ENCODE measurements around the gene GLP1R.

Gene GLP1R

DNA sequence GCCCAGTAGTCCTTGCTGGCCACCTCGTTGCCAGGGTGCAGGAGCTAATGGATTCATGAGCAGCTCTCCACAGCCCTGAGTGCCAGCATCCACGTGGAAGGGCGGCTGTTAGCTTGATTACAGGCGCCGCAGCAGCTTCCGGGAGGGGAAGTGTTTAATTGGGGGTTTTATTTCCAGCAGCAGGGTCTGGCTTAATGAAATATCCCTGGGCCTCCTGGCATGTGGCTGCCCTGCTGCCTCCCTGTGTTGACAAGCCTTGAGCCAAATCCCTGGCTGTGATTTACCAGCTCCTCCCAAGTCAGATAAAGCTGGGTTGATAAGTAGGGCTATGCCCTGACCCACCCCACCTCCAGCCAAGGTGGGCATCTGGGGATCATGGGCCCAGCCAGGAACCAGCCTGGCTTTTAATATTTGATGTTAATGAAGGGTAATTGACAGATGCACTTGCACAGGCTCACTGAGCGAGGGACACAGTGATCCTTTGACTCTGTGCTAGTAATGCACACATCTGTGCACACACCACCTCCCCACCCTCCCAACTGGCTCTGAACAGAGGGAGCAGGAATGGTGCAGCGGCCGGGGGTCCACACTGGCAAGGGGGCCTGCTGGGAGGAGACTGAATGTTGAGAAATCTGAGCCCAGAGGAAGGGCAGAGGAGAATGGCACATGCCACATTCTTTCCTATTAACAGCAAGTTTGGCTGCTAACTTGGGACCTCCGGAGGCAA, 13.6 kb downstream of the GLP1R start:
- no peak for DNase-seq

DNA sequence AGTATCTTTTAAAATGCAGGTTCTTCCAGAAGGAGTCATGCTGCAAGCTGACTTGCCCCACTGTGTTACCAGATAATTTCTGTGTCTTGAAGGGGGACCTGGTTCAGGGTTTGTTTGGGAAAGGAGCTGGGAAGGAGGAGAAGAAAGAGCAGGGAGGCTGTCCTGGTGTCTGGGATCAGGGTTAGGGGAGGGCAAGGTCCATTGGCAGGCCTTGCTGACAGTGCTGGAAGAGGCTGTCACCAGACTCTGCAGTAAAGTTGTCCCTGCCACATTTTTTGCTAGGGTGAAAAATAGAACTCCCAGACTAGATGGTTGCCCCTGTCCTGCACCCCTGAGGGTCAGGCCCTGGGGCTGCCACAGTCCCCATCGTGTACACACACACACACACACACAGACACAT, 14.9 kb downstream of the GLP1R start:
- DNase-seq: no peak

DNA sequence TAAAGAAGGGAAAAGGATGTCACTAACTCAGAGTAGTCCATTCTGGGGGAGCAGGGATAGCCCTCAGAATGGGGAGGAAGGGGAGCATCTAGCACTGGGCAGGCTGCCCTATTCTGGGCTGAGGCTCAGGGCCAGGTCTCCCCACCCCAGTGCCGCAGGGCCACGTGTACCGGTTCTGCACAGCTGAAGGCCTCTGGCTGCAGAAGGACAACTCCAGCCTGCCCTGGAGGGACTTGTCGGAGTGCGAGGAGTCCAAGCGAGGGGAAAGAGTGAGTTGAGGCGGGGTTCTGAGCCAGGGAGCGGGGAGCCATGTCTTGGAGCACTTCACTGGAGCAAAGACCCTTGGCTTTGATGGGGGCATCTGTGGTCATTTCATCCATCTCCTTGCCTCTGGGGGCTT, 17.0 kb downstream of the GLP1R start:
- DNase-seq: no peak

DNA sequence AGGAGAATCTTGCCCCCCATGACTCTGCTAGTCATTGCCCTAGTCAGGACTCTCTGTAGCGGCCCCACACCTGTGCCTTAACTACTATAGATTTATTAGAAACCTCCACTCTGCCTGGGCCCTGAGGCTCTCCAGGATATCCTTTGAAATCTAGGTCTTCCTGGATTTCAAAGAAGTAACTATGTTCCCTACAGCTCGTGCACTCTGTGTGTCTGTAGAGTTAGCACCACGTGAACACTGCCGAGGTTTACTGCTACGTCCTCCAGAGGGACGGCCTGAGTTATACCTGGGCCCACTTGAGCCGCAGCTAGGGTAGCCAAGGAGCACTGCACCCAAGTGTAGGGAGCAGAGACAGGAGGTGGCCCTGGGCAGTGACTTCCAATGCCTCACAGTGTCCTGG, 19.8 kb downstream of the GLP1R start:
- no peak for DNase-seq

DNA sequence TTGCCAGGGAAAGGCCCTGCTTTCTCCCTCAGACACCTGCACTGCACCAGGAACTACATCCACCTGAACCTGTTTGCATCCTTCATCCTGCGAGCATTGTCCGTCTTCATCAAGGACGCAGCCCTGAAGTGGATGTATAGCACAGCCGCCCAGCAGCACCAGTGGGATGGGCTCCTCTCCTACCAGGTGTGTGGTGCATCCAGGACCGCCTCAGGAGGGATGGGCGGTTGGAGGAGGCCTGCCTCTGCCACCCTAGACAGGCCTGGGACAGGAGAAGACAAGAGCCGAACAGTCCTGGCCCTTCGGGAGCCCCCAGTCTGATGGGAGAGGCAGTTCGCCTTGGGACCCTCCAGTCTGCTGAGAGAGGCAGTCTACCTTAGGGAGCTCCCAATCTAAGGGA, 24.2 kb downstream of the GLP1R start:
- DNase-seq: no peak

DNA sequence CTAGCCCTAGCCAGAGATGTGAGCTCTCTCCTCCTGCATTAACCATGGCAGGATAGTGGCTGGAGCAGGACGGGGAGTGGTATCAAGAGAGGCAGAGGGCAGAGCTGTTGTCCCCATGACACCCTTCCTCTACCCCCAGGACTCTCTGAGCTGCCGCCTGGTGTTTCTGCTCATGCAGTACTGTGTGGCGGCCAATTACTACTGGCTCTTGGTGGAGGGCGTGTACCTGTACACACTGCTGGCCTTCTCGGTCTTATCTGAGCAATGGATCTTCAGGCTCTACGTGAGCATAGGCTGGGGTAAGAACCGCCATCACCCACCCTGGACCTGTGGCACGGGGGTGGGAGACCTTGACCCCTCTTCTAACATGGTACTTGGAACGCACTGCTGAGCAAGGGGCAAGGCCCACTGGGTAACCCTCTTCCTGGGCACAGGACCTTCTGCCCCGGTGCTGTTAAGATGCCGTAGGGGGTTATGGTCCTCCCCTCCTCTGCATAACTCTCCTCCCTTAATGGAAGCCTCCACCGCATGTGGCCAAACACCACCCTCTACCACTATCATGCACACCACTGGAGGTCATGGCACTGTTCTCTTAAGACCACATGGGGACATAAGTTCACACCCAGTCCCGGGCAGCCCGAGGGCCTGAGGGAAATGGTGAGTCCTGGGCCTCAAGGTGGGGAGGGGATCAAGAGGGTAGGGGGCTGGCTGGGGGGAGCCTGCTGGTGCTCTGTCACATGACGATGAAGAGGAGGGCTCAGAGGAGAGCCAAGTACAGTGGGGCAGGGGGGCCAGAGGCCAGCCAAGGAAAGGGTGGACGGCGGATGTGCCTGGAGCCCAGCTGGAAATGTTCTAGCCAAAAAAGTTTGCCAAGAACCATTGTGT, 25.1 kb downstream of the GLP1R start:
- DNase-seq: no peak

DNA sequence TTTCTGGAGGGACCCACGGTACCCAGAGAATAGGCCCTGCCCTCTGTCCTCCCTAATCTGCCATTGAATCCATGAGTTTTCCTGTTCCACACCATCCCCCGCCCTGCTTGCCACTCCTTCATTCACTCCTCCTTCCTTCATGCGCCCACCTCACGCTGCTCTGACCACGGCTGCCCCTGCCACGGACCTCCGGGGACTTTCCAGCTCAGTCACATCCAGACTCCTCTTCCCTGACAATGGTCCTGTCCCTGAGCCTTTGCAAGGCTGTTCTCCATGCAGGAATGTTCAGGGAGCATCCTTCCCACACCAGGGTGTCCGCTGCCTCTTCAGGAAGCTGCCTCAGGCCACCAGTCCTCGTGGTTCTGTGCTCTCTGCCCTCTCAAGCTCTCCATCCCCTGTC, 25.9 kb downstream of the GLP1R start:
- DNase-seq: no peak

DNA sequence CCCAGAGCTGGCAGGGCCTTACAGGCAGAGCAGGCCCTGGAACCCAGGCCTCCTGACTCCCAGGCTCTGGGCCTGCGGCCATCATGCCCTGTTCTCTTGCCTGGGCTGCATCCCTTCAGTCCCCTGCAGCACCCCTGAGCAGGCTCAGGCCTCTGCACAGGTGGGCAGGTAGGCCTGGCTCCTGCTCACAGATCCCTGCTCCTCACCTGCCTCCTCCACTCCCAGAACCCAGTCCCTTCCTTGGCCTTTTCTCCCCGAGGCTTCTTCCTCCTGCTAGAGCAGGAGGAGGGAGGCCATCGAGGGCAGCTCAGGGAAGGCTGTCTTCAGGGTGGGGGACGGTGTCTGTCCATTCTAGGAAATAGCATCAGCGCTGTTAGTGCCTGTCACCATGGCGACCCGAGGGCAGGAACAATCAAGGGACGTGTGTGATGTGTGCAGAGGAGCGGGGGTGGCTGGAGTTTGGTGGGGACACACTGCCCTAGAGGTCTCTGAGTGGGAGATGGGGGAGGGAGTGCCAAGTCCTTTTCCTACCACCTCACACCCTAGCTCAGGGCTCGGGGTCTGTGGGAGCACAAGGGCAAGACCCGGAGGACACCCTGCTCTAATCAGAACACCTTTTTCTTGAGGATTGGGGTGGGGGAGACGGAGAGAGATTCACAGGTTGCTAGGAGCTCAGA, 26.6 kb downstream of the GLP1R start:
- DNase-seq: no peak

DNA sequence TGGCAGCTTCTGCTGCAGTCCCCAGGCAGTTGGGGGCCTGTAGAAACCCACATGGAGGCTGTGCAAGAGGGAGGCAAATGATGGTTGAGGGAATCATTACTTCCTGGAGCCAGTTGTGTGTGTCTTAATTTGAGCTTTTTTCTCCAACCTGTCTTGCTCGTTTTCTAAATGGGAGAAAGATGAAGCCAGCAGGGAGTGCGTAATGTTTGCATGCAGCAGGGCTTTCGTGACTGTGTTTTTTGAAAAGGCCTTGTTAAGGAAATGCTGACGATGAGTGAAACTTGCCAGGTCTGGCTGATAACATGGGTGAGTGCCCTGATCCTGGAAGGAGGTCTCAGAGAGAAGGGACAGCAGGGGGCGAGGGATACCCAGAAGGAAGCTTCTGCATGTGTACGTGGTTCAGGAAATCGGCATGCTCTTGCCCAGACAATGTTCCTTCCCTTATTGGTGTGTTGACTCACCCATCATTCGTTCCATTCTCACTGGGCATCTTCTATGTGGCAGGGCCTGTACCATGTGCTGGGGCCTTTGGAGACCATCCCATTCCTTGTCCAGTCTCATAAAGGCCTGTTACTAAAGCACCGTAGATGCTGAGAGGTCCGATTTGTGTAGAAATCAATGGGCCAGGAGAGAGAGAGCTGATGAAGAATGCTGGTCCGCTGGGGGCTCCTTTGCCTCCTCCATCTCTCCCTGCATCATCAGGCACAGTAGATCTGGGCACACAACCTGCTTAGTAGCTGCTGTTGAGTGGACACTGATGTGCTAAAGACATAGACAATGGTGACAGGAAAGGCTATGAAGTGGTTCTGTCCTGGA, 27.4 kb downstream of the GLP1R start:
- no peak for DNase-seq

DNA sequence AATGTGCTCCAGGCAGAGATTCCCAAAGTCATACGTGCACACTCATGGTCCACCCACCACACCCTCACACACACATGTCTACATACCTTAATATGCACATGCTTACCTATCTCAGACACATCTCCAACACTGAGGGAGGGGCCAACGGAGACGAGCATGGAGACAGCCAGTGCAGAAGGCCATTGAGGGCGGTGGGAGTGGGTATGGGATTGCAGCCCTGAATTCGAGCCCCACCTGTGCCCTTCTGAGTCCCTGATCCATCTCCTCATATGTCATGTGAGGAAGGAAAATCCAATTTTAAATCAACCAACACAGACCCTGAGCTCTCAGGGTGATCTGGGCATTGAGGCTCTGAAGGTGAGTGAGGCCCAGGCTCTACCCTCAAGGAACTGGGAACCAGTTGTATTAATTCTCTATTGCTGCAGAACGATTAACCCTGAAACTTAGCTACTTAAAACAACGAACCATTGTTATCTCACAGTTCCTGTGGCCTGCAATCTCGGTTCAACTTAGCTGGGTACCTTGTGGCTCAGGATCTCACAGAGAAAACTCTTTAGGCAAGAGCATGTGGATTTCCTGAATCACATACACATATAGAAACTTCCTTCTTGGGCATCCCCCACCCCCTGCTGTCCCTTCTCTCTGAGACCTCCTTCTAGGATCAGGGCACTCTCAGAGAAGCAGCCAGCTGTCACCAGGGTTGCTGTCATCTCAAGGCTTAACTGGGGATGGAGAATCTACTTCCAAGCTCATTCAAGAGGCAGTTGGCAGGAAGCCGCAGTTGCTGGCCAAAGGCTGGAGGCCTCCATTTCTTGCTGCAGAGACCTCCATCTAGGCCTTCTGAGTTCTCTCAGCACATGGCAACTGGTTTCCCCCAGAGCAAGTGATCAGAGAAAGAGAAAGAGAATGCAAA, 28.3 kb downstream of the GLP1R start:
- DNase-seq: no peak

DNA sequence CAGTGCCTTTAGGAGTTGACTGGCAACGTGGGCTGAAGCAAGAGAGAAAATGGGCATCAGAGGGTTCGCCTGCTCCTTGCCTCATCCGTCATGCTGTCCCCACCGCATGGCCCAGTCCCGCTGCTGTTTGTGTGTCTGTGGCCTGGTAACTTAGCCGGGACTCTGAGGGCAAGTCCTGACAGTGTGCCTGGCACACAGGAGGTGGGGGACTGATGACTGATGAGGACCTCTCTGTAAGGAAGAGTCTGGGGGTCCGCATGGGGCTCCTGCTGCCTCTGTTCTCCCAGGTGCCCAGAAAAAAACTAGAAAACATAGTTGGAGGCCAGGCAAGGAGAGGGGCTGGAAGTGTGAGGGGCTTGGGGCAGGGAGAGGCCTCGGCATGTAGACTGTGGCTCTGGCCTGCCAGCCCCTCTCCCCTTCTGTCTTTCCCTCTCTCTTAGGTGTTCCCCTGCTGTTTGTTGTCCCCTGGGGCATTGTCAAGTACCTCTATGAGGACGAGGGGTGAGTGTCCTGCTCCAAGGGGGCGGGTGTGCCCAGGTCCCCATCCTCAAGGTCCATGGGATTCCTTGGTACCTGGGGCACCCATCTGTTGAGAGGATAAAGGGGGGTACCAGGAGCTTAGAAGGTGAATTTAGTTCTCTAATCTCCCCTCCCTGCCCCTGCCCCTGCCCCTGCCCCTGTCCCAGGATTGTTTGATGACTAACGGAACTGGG, 29.5 kb downstream of the GLP1R start:
- DNase-seq: no peak

DNA sequence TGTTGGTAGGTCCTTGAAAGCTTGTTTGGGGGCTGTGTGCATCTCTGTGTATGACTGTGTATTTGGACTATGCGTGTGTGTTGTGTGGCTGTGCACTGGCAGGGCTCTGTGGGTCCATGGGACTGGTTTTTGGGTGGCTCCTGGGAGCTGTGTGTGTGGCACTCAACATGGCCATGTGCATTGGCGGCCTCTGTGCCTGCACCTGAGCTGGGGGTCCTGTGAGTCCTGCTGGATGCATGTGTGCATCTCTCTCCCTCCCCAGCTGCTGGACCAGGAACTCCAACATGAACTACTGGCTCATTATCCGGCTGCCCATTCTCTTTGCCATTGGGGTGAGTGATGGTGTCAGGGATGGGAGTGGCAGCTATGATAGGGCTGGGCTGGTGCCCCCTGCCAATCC, 30.1 kb downstream of the GLP1R start:
- DNase-seq: no peak

DNA sequence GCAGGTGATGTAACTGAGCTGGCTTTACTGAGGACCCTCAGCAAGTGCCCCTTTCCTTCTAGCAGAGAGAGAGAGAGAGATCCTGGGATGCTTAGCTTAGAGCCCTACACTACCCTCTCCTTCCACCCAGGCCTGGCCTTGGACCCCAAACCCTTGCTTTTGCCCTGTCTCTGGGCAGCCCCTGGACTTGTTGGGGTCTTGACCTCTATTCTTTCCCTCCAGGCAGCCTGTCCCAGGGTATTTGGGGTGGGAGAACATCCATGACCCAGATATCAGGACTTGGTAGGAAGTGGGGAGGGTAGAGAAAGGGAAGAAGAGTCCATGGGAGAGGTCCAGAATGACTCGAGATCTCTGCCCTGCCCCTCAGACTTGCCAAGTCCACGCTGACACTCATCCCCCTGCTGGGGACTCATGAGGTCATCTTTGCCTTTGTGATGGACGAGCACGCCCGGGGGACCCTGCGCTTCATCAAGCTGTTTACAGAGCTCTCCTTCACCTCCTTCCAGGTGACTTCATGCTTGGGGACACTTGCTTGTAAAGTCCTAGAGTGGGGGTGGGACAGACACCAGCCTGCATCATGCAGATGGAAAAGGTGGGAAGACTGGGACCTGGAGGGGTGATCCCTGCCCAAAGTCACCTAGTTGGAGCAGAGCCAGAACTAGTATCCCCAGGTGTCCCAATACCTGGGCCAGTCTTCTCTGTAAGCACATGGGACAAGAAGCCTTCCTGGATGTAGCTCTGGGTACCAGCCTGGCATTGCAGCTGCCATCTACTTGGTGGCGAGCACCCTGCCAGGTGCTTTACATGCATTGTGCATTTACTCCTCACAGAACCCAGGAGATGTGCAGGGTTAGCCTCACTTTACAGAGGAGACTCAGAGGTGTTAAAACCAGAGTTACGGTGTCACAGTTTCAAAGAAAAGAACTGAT, 30.9 kb downstream of the GLP1R start:
- no peak for DNase-seq

DNA sequence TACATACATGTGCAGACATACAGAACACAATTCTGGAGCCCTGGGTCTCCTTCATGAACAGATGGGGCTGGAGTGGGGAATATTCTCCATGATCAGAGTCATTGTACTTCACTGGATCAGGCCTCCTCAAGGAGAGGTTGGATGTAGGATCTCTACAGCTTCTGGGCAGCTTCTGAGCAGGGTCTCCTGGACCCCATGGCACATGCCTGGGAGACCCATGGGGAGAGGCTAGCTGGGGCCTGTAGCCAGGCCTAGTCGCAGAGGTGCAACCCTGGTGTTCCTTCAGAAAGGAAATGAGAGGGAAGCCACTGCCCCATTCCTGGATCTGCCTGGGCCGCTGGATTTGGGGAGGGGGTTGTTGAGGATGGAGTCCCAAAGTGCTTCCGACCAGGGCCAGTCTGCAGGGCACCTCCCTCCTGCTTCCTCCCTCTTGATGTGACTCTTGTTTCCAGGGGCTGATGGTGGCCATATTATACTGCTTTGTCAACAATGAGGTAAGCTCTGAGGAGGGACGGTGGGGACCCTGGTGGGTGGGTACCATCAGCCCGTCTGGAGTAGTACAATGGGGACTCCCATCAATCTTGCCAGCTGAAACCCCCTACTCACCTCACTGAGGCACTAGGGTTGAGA, 31.8 kb downstream of the GLP1R start:
- no peak for DNase-seq

DNA sequence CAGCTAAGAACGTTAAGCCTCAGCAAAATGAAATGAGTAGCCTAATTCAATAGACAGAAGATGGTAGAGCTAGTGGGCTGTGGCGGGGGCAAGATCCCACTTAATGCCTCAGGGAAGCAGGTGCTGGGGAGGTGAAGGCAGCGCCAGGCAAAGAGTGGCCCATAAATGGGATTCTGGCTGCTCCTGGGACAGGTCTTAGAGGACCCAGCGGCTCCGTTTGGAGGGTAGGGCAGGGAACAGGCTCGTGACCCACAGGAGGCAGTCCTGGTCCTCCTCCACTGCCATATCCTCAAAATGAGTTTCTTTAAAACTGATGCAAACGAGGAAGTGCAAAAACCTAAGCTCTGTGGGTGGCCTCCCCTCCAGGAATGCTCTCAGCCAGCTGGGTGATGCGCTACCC, 33.7 kb downstream of the GLP1R start:
- DNase-seq: no peak

DNA sequence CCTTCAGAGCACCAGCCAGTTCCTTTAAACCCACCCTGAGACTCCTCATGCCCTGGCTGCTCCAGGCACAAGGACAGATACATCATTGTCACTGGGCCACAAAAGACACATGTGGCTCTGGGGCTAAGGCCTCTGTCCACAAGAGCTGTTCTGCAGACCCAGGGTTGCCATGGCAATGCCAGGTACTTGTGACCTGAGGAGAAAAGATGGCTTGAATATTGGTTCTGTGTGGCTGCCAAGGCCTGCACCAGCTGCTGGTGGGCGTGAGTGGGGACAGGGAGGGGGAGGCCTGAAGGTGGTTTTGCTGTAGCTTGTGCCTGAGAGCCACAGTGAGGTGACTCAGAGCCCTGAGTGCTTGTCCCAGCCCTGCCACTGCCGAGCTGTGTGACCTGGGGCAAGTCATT, 34.7 kb downstream of the GLP1R start:
- no peak for DNase-seq

DNA sequence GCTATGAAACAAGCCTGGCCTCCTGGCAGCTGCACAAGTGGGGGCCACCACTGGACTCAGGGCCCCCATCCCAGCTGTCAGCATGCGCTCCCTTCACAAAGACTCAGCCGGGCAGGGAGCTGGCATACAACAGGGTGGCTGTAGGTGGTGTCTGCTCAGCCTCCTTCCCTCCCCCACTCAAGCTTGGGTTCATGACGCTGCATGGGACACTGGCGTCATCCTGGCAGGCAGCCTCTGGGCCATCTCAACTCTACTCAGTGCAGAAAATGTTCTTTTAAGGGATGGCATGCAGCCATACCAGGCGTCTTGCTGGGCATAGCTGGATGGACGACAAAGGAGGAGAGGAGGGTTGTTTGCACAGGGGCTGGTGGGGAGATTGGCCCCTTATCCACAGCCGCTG, 35.9 kb downstream of the GLP1R start:
- DNase-seq: no peak

DNA sequence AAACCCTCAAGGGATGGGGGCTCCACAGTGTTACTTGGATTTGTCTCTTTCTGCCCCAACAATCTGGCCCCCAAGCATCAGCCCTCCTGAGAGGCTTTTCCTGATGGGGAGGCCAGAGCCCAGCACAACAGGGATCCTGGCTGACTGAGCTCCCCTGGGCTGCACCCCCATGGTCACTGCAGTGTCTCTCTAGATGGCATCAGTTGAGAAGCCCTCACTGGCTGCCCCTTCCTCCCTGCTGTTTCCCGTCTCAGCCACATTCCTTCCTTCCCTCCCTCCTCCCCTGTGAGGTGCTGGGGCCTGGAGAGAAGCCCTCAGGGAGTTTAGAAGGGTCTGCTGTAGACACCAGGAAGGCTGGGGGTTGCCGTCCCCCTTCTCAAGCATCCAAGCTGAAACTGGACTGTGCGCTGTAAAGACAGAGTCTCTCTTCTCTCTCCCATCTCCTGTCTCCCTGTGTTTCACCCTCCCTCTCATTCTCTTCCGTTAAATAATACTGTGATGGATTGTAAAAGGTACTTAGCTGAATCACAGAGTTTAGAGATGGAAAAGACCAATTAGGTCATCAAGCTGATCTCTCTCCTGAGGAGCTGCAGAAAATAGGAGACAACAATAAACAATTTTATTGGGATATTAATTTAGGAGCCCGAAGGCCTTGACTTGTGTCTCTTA, 36.7 kb downstream of the GLP1R start:
- DNase-seq: no peak

DNA sequence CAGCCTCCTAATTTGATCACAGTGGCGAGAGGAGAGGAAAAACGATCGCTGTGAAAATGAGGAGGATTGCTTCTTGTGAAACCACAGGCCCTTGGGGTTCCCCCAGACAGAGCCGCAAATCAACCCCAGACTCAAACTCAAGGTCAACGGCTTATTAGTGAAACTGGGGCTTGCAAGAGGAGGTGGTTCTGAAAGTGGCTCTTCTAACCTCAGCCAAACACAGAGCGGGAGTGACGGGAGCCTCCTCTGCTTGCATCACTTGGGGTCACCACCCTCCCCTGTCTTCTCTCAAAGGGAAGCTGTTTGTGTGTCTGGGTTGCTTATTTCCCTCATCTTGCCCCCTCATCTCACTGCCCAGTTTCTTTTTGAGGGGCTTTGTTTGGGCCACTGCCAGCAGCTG, 37.7 kb downstream of the GLP1R start:
- no peak for DNase-seq

Data from fibroblast of skin of scalp (primary cell).